Measurements from ENCODE around the gene SFI1.
"Not testable (repeated sequence)": the region's sequence is repeated elsewhere in the genome, so short reads cannot be mapped to it uniquely, and the experiment has no call there.

The SFI1 gene

DNA sequence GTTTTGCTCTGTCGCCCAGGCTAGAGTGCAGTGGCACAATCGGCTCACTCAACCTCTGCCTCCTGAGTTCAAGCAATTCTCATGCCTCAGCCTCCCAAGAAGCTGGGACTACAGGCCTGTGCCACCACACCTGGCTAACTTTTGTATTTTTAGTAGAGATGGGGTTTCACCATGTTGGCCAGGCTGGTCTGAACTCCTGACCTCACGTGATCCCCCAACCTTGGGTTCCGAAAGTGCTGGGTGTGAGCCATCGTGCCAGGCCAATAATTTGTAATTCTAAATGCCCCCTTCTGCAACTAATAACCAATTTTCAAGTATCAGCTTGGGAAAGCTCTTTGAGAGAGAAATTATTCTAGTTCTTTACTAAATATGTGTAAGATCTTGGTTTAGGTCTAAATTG is 3.0 kb upstream of the SFI1 start:
- DNase-seq: not testable (repeated sequence)

DNA sequence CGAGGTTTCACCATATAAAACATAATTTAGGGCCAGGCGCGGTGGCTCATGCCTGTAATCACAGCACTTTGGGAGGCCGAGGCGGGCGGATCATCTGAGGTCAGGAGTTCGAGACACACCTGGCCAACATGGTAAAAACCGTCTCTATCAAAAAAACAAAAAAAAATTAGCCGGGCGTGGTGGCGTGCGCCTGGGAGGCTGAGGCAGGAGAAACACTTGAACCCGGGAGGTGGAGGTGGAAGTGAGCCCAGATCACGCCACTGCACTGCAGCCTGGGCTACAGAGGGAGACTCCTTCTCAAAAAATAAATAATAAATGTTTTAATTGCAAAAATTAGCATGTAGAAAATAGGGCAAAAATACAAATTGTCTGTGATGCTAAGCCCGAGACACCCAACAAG is 993 bp upstream of the SFI1 start:
- no peak for DNase-seq

DNA sequence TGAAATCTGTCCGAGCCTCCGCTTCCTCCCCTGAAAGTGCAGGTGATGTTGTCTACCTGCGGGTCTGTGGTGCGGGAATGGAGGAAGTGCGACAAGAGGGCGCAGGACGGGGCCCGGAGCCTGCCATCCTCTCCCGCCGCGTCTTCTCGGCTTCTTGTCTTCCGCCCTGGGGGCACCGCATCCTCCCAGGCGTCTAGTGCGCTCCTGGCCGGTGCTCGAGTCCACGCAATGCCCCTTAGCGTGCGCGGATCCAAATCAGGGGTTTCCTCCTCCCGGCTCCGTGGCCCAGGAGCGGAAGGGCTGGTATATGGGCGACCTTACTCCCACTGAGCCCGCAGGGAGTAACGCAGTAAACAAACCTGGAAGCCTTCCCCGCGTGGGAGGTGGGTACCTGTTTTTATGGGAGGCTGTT is 405 bp downstream of the SFI1 start:
- DNase-seq: peak; percentile 14

DNA sequence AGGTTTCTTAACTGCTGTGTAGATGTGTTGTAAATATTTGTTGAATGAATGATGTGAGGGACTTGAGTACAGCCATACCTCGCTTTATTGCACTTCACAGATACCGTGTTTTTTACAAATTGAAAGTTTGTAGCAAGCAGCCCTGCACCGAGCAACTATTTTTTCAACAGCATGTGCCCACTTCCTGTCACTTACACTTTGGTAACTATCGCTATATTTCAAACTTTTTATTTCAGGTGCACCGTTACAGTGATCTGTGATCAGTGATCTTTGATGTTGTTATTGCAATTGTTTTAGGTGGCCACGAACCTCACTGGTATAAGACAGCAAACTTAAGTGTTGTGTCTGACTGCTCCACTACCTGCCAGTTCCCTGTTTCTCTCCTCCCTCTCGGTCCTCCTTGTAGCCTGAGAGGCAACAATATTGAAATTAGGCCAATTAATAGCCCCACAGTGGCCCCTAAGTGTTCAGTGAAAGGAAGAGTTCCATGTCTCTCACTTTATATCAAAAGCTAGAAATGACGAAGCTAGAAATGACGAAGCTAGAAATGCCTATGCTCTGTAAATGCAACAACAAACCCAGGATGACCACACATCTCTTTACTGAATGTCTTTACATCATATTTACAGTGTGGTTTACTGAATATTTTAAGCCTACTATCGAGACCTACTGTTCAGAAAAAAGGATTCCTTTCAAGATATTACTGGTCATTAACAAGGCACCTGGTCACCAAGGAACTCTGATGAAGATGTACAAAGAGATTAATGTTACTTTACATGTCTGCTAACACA is 1.0 kb downstream of the SFI1 start:
- no peak for DNase-seq

DNA sequence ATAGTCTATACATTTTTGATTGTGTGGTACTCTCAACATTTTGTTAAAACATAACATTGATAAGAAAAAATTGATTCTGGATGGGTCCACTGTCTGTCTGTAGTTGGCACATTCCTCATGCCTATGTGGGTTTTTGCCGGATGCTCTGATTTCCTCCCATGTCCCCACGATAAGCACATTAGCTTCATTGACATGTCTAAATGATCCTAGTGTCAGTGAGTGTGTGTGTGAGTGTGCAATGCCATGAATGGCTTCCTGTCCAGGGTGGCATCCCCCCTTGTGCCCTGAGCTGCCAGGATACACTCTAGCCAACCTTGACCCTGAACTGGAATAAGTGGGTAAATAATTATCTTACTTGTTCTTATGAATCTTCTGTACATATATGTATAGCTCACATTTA is 5.4 kb downstream of the SFI1 start:
- DNase-seq: no peak

DNA sequence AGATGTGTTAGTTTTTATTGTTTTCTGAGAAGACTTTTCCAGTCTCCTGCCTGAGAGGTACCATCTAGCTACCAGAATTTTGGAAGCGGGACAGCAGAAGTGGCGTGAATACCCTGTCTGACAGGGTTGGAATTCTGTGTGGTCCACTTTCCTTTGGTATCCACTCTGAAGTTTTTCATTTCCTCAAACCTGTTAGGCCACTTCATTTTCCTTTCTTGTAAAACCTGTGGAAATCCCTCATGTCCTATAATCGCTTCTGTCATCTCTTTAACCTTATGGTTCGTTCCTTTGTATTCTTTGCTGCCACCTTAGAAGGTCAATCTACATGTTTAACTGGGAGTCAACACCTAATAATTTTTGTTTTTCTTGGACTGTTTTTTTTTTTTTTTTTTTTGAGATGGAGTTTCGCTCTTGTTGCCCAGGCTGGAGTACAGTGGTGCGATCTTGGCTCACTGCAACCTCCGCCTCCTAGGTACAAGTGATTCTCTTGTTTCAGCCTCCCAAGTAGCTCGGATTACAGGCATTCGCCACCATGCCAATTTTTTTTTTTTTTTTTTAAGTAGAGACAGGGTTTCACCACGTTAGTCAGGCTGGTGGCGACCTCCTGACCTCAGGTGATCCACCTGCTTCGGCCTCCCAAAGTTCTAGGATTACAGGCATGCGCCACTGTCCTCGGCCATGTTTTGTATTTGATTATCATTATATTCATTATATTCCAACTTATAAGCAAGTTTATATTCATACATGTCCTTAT is 7.1 kb downstream of the SFI1 start:
- no peak for DNase-seq

DNA sequence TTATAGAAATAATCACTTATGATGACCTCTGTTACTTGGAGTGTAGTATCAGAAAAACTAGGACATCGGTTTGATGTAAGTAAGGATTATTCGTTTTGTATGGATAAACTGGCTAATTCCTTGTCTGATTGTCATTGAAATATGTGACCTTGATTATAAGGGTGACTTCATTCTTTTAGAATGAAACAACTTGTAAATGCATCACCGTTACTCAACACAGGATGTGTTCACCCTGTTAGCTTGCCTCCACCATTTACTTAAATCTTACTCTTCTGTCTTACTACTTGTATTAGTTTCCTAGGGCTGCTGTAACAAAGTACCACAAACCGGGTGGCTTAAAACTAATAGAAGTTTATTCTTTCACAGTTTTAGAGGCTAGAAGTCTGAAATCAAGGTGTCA is 7.9 kb downstream of the SFI1 start:
- no peak for DNase-seq

DNA sequence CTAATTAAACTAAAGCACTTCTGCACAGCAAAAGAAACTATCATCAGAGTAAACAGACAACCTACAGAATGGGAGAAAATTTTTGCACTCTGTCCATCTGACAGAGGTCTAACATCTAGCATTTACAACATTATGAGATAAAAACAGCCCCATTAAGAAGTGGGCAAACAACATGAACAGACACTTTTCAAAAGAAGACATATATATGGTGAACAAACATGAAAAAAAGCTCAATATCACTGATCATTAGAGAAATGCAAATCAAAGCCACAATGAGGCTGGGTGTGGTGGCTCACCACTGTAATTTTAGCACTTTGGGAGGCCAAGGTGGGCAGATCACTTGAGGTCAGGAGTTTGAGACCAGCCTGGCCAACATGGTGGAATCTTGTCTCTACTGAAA is 11.2 kb downstream of the SFI1 start:
- not testable (repeated sequence) for DNase-seq

DNA sequence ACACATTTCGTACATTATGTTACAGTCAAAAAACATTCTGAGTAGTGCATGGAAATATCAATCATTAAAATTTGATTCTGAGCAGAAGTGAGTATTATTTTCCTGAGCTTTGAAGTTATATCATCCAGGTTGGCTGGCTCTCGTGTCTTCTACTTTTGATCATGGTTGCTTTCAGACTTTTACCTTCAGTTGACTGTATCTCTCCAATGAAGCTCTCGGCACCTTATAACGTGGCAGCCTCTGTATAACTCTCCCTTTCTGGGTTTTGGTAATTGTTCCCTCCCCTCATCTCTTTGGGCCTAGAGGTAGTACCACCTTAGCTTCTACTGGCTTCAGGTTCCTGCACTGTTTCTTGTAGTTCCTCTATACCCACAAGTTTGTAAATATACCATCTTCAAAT is 12.2 kb downstream of the SFI1 start:
- DNase-seq: no peak

DNA sequence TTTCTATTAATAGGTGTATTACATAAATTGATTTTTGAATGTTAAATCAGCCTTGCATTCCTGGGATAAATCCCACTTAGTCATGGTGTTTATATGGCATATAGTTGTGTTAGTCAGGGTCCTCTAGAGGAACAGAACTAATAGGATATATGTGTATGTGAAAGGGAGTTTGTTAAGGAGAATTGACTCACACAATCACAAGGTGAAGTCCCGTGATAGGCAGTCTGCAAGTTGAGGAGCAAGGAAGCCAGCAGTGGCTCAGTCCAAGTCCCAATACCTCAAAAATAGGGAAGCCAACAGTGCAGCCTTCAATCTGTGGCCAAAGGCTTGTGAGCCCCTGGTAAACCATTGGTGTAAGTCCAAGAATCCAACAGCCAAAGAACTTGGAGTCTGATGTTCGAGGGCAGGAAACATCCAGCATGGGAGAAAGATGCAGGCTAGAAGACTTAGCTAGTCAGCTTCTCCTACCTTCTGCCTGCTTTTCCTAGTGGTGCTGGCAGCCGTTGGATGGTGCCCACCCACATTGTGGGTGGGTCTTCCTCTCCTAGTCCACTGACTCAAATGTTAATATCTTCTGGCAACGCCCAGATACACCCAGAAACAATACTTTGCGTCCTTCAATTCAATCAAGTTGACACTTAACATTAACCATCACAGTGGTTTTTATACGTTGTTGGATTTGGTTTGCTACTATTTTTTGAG is 12.9 kb downstream of the SFI1 start:
- DNase-seq: no peak

DNA sequence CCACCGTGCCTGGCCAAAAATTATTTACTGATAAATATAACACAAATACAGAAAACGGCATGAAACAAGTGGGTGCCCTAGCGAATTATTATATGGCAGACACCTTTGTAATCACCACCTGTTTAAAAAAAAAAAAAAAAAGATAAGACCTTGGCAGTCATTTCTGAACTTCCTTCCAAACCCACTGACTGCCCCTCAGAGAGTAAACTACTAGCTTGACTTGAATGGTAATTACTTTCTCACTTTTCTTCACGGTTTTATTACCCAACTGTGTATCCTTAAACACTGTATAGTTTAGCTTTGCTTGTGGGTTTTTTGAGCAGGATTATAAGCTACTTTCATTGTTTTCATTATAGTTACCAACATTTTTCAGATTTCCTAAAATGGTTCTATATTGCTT is 23.7 kb downstream of the SFI1 start:
- no peak for DNase-seq

DNA sequence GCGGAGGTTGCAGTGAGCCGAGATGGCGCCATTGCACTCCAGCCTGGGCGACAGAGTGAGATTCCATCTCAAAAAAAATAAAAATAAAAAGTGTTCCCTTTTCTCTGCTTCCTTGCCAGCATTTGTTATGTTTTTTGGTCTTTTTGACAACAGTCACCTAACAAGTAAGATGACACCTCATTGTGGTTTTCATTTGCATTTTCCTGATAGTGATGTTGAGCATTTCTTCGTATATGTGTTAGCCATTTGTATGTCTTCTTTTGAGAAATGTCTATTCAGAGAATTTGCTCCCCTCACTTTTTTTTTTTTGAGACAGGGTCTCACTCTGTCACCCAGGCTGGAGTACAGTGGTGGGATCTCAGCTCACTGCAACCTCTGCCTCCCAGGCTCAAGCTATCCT is 27.8 kb downstream of the SFI1 start:
- not testable (repeated sequence) for DNase-seq

DNA sequence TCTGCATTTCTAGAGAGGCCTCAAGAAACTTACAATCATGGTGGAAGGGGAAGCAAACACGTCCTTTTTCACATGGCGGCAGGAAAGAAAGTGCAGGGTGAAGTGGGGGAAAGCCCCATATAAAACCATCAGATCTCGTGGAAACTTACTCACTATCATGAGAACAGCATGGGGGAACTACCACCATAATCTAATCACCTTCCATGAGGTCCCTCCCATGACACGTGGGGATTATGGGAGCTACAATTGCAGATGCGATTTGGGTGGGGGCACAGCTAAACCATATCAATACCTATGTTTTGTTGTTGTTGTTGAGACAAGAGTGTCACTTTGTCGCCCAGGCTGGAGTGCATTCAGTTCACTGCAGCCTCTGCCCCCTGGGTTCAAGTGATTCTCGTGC is 29.9 kb downstream of the SFI1 start:
- DNase-seq: no peak

DNA sequence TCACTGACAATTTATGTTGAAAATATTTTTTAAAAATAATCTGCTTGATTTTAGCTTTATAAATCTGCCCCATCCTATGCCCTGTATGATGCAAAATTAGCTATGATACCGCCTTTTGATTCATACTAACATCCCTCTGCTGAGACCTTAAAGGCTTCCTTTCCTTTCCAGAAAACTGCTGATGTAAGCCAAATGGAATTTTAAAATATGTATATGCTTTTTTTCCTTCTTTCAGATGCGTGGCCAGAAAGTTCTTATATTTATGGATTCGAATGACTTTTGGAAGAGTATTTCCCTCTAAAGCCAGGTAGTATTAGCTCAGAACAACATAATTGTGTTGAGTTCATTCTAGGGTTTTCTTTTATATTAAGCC is 34.5 kb downstream of the SFI1 start:
- no peak for DNase-seq

DNA sequence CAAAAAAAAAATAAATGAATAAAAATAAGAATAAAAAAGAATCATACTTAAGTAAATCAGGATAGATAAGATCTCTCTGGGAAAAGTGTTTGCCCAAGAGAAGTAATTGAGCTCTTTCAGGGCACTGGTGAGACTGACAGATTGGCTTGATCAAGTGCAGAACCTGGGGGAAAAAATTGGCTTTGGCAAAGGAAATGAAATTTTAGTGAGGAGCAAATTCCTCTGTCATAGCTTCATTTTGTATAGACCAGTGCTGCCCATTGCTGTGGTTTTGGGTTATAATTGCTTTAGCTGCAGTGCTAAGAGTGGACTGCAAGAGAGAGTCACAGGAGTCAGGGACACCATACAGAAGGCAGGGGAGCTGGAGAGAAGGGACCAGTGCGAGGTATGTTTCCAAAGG is 35.7 kb downstream of the SFI1 start:
- DNase-seq: no peak

DNA sequence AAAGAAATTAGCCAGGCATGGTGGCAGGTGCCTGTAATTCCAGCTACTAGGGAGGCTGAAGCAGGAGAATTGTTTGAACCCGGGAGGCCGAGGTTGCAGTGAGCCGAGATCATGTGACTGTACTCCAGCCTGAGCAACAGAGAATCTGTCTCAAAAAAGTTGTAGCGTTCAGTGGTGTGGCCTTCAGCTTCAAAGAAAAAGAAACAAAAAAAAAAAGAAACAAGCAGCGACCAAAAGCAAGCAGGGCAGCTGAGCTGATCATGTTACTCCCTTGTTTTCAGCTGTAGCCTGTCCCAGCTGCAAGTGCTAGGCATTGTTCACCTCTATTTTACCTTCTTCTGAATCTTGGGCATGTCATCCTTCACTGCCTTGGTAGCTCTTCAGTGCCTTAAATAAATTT is 37.0 kb downstream of the SFI1 start:
- no peak for DNase-seq

DNA sequence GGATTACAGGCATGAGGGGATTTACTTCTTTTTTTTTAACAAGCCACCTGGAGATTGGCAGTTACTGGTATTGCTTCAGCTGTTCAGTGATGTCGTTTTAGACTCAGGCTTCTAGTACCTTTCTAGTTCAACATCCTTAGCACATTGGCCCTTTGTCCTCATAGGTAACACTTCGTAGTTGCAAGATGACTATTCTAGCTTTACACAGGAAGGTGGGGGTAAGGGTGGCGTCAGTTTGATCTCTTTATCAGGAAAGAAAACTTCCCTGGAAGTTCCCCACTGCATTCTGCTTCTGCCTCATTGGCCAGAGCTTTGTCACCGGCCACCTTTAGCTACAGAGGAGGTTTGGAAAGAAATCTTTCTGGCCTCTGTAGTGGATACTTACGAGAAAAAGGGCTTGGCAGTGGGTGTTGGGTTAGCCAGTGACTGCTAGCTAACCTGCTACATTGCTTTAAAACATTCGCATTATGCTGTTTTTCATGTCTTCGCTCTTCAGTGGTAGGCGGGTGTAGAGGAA is 40.7 kb downstream of the SFI1 start:
- peak; percentile 4 for DNase-seq

DNA sequence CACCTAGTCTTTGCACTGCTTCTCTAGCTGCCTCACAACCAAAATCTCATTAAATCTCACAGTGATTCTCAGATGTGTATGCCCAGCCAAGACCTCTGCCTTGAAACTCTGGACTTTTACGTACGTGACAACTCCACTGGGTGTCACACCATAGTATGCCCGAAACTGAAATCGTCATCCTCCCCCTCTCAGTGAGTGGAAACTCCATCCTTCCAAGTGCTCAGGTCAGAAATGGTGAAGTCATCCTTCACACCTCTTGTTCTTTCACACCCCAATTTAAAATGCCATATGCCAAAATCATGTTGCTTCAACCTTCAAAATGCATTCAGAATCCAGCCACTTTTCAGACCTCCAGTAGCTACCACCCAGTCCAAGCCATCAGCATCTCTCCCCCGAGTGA is 42.5 kb downstream of the SFI1 start:
- DNase-seq: no peak

DNA sequence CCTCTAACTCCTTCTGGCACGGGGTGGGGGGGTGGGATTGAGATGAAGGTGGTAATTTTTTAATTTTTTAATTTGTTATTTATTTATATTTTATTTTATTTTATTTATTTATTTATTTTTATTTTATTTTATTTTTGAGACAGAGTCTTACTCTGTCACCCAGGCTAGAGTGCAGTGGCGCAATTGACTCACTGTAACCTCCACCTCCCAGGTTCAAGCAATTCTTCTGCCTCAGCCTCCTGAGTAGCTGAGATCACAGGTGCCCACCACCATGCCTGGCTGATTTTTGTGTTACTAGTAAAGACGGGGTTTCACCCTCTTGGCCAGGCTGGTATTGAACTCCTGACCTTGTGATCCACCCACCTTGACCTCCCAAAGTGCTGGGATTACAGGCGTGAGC is 43.8 kb downstream of the SFI1 start:
- DNase-seq: not testable (repeated sequence)

DNA sequence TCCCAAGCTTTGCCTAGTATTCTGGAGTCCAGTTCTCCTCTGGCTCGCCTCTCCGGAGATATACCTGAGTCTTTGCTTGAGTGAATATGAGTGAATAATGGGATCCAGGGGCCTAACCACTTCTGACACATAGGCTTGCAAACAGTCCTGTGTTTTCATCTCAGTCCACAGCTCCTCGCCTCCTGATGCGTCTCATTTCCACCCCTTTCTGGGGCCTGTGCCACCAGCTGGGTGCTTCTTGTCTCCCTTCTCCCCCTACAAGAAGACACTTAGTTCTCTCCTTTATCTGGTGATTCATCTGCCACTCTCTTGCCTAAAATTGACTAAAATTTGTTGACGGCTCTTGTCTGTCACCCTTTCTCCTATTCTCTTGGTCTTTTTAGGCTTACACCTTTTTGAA is 44.6 kb downstream of the SFI1 start:
- DNase-seq: no peak

DNA sequence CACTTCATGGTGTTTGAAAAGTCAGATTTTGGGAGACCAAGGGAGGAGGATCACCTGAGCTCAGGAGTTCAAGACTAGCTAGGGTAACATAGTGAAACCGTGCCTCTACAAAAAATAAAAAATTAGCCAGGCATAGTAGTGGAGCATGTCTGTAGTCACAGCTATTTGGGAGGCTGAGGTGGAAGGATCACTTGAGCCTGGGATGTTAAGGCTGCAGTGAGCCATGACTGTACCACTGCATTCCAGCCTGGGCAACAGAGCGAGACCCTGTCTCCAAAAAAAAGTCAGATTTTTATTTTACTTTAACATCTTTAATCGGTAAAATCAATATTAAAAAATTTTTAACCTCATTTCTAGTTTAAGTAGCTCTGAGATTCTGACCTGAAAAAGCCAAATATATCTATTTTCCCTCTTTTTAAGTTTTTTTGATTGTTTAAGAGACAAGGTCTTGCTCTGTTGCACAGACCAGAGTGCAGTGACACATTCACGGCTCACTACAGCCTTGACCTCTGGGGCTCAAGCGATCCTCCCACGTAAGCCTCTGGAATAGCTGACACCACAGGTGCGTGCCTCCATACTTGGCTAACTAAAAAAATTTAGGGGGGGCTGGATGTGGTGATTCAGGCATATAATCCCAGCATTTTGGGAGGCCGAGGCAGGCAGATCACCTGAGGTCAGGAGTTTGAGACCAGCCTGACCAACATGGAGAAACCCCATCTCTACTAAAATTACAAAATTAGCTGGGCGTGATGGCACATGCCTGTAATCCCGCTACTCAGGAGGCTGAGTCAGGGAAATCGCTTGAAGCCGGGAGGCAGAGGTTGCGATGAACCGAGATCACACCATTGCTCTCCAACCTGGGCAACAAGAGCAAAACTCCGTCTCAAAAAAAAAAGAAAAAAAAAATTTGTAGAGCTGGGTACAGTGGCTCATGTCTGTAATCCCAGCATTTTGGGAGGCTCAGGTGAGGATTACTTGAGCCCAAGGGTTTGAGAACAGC is 48.4 kb downstream of the SFI1 start:
- DNase-seq: peak; percentile 79

DNA sequence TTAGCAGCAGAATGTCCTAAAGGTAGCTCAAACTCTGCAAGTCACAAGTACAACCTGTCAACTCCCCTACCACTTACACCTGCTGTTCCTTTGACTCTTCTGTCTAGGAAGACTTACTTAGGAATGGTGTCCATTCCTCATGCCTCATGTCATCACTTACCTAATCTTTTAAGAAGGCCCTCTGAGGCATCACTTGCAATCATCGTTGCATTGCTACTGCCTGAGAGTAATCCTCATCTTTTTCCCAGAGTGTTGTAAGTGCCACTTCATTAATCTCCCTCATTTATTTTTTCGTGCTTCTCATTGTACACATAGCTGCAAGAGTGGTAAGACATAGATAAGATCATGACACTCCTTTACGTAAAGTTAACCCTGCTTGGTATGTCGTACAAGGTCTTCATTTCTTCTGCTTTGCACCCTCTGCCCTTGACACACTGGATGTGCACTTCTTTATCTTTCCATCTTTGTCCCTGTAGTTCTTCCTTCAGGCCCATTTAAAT is 54.6 kb downstream of the SFI1 start:
- no peak for DNase-seq

All from kidney glomerular epithelial cell (primary cell).